K562 (cell line): Measurements from ENCODE around the gene PRDX2. TPM values are rescaled to one million over a fixed set of nuclear protein-coding genes. Genes with fewer than 3 reads are reported as not detected.
A peak's percentile ranks its signal among the peaks of the same experiment; 100 is the strongest.

Experiments
- ATF1 ChIP-seq, 2 experiments: fragments of 450-650 bp in 1 of 2; IDR thresholded peaks; 2 replicates each; pipeline ENCODE4 v1.6.1; 2016; ENCODE audit warnings: missing compliant biosample characterization in 1 of 2, missing genetic modification characterization in 1 of 2
- CBX5 ChIP-seq: IDR thresholded peaks from 2 replicates; pipeline ENCODE4 v1.6.1; 2014; ENCODE audit warnings: low read depth, borderline replicate concordance
- CTCFL ChIP-seq: IDR thresholded peaks from 2 replicates; pipeline ENCODE4 v1.6.1; 2011; ENCODE audit warnings: borderline replicate concordance, low read depth, mild to moderate bottlenecking, moderate library complexity, low read length; ENCODE audit not compliant: insufficient read depth, poor library complexity, severe bottlenecking
- EP300 ChIP-seq: IDR thresholded peaks from 2 replicates; pipeline ENCODE4 v1.6.1; 2012; ENCODE audit warnings: low read length, improper control_type of control experiment
- HMGN3 ChIP-seq: IDR thresholded peaks from 2 replicates; pipeline ENCODE4 v1.6.1; 2011; ENCODE audit warnings: borderline replicate concordance, low read depth, mild to moderate bottlenecking, mixed read lengths, low read length; ENCODE audit not compliant: insufficient read length; ENCODE audit errors: extremely low read depth
- KLF13 ChIP-seq: fragments of 450-650 bp; IDR thresholded peaks from 2 replicates; pipeline ENCODE4 v1.6.1; 2016; ENCODE audit warnings: missing genetic modification characterization, low read depth, mild to moderate bottlenecking, missing compliant biosample characterization, moderate library complexity, borderline replicate concordance
- KLF16 ChIP-seq: IDR thresholded peaks from 2 replicates; pipeline ENCODE4 v1.6.1; 2016; ENCODE audit warnings: antibody characterized with exemption
- MNT ChIP-seq, 2 experiments: fragments of 450-650 bp; conservative IDR thresholded peaks; 2 replicates each; pipeline ENCODE4 v1.6.1; 2017; ENCODE audit warnings: mild to moderate bottlenecking in 2 of 2, moderate library complexity in 2 of 2
- POLR2G ChIP-seq: fragments of 200-400 bp; formaldehyde crosslinking; IDR thresholded peaks from 2 replicates; pipeline ENCODE4 v1.6.1; 2017; ENCODE audit warnings: low read depth, mild to moderate bottlenecking, antibody characterized with exemption, low read length, moderate library complexity
- RBFOX2 ChIP-seq: fragments of 200-400 bp; formaldehyde crosslinking; IDR thresholded peaks from 2 replicates; pipeline ENCODE4 v1.6.1; 2017; ENCODE audit warnings: low read depth, mild to moderate bottlenecking, low read length, moderate library complexity
- REST ChIP-seq, 2 experiments: fragments of 450-650 bp; formaldehyde crosslinking in 1 of 2; IDR thresholded peaks; 2 replicates each; pipeline versions ENCODE4 v1.4.0 to v1.6.1; 2014 to 2020; ENCODE audit warnings: mild to moderate bottlenecking in 2 of 2, borderline replicate concordance in 1 of 2, low read depth in 1 of 2
- U2AF2 ChIP-seq: fragments of 200-400 bp; formaldehyde crosslinking; optimal IDR thresholded peaks from 2 replicates; pipeline ENCODE3; 2017; ENCODE audit warnings: low read depth, mild to moderate bottlenecking, low read length
- ZC3H8 ChIP-seq: fragments of 450-650 bp; IDR thresholded peaks from 2 replicates; pipeline ENCODE4 v1.6.1; 2017
- ZFX ChIP-seq: sonication (generic); formaldehyde crosslinking; IDR thresholded peaks from 2 replicates; pipeline ENCODE4 v1.8.0; 2022; ENCODE audit warnings: mild to moderate bottlenecking, missing genetic modification reagents, moderate library complexity
- polyA plus RNA-seq, 8 experiments: library from polyadenylated mRNA; depleted of rRNA in 4 of 8; stranded (reverse) in 5 of 8; unstranded in 3 of 8; fragments of >200 nt; fragmentation: Nextera tagmentation in 2 of 8; fragmentation: Illumina TruSeq in 1 of 8; extraction: Ambion mirVana in 2 of 8; extraction: Trizol in 1 of 8; gene quantifications; 2 replicates each; pipeline versions ENCODE4 v1.2.1 to v1.2.3, GENCODE V29; 2011 to 2014; ENCODE audit warnings: inconsistent platforms in 1 of 8, missing spikeins in 1 of 8
- total RNA-seq, 7 experiments: library from RNA; depleted of rRNA in 6 of 7; stranded (reverse); fragments of >200 nt in 6 of 7; fragmentation: Illumina TruSeq in 2 of 7; extraction: Trizol in 2 of 7; gene quantifications; 2 replicates each; pipeline versions ENCODE4 v1.2.1 to v1.2.3, GENCODE V29; 2011 to 2021; ENCODE audit warnings: low replicate concordance in 1 of 7

The PRDX2 gene
- total and polyA plus RNA-seq, 9 of the 15 experiments (the other 6 are each of a cell fraction or from before 2014, with no cell fraction given), result 206 to 1,183 (median 415) TPM

GRCh38 chr19:12757544-12758274 is 43.9 kb downstream of the PRDX2 start (continued):
- peak; percentile 77 for TF ChIP-seq REST (IDR thresholded peaks at IDR 0.05; ENCODE audit: borderline replicate concordance)
- TF ChIP-seq REST (CRISPR knock-in tag; IDR thresholded peaks at IDR 0.05; ENCODE audit: low read depth), result no peak
- no peak for TF ChIP-seq CBX5
- TF ChIP-seq HMGN3, result peak; percentile 64
- TF ChIP-seq ATF1 (CRISPR knock-in tag; IDR thresholded peaks at IDR 0.05), result no peak
- peak; percentile 24; the same call in 1 of the 2 replicates for TF ChIP-seq ATF1 (tag; IDR thresholded peaks at IDR 0.05)
- 0 out of 2 replicates have a peak, but pooled peaks have one; percentile 12 for TF ChIP-seq KLF16
- peak; percentile 60 for TF ChIP-seq POLR2G
- TF ChIP-seq CTCFL, result peak; percentile 78
- TF ChIP-seq EP300, result peak; percentile 9; the same call in 1 of the 2 replicates
- peak; percentile 40; the same call in 1 of the 2 replicates for TF ChIP-seq RBFOX2
- peak in 1 of 2 experiments; percentile 42; a peak in 2 of 4 replicates for TF ChIP-seq MNT (conservative IDR thresholded peaks at IDR 0.05)
- TF ChIP-seq KLF13 (tag), result 0 out of 2 replicates have a peak, but pooled peaks have one; percentile 21
- peak; percentile 55; the same call in 1 of the 2 replicates for TF ChIP-seq ZFX (CRISPR knock-in tag)
- TF ChIP-seq U2AF2, result no peak
- no peak for TF ChIP-seq ZC3H8
